ENCODE data around the gene SLC22A1.
"Not testable (repeated sequence)": the region's sequence is repeated elsewhere in the genome, so short reads cannot be mapped to it uniquely, and the experiment has no call there.

Gene SLC22A1

DNA sequence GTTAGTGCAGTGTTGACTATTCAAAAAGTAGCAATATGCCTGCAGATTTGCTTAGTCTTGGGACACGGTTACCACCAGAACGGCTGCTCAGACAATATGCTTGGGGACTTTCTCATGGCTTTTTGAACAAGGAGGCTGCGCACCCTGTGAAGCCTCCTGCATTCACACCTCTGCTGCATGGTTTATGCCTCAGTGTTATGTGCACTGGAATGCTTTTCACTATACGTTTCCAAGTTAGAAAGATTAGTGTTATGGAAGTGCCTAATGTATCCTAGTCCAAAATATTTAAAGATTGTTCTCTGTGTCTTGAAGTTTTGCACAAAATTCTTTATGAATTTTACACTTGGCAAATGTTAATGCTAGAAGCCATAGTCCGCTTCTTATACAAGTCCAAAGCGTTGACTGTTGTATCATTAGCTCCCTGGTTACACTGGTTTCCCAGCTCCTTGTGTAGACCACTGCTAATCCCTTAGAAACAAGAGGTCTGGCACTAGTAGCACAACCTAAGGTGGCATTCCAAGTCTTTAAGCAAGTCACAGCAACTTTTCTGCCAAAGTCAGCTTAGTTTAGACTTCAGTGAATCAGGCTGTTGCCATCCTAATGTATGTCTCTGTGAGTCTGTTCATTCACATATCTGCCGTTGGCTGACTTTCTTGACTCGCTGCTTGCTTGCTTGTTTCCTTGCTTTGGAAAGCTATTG lies 26.3 kb upstream of the SLC22A1 start:
- no peak for DNase-seq

GRCh38 chr6:160101277-160102205 lies 20.1 kb upstream of the SLC22A1 start:
- no peak for DNase-seq

- DNase-seq: no peak
Observed at GRCh38 chr6:160102399-160102798, 19.2 kb upstream of the SLC22A1 start.

DNA sequence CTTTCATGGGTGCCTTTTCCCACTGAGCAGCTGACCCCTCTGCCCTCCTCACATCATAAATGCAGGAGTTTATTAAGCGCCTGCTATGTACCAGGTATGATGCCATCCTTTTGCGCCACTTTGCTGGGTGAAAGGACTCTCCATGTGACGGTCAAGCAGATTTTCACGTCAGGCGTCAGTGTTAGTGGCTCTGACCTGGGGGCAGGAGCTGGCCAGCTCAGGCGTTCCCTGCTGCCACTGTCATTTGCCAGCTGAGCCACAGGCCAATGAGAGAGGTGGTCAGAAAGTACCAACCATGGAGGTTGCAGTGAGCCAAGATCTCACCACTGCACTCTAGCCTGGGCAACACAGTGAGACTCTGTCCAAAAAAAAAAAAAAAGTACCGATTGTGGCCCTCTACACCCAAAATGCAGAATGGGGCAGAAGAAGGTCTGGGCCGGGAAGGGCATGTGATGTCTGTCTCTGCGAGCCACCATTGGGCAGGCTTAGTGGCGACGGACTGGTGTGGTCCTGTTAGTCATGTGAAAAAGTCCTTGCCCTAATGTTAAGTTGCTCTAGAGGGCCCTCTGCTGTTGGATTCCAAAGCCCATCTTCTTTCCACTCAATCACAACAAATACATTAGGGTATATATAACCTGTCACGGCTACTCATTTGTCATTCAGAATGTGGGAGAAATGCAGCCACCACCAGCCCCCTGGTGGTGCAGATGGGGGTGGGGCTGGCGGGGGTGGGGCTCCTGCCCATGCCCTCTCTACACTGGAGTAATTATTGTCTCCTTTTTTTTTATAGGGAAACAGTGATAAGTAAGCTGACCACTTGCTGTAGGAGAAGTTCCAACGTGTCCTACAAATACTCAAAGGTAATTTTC lies 18.4 kb upstream of the SLC22A1 start:
- peak; percentile 15 for DNase-seq

DNA sequence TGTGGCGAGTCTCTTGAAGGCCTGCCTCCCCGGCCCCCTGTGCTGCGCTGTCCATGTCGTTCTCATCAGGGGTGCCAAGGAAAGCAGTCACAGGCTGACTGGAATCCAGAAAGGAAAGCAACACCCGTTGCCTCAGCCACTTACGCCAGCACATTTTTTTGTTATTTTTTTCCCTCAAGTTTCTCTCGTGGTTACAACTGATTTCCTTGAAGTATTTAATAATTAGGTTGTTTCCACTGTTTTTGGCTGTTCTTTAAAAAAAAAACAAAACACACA lies 17.9 kb upstream of the SLC22A1 start:
- no peak for DNase-seq

DNA sequence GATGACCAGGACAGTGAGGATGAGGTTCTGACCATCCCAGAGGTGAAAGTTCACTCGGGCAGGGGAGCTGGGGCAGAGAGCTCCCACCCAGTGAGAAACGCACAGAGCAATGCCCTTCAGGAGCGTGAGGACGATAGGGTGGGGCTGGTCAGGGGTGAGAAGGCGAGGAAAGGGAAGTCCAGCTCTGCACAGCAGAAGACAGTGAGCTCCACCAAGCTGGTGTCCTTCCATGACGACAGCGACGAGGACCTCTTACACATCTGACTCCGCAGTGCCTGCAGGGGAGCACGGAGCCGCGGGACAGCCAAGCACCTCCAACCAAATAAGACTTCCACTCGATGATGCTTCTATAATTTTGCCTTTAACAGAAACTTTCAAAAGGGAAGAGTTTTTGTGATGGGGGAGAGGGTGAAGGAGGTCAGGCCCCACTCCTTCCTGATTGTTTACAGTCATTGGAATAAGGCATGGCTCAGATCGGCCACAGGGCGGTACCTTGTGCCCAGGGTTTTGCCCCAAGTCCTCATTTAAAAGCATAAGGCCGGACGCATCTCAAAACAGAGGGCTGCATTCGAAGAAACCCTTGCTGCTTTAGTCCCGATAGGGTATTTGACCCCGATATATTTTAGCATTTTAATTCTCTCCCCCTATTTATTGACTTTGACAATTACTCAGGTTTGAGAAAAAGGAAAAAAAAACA lies 16.6 kb upstream of the SLC22A1 start:
- no peak for DNase-seq

DNA sequence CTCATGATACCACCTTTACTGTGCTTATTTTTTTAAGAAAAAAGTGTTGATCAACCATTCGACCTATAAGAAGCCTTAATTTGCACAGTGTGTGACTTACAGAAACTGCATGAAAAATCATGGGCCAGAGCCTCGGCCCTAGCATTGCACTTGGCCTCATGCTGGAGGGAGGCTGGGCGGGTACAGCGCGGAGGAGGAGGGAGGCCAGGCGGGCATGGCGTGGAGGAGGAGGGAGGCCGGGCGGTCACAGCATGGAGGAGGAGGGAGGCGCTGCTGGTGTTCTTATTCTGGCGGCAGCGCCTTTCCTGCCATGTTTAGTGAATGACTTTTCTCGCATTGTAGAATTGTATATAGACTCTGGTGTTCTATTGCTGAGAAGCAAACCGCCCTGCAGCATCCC lies 15.6 kb upstream of the SLC22A1 start:
- DNase-seq: no peak

GRCh38 chr6:160106701-160107100 lies 14.9 kb upstream of the SLC22A1 start:
- no peak for DNase-seq

- no peak for DNase-seq
Observed at GRCh38 chr6:160108077-160108476, 13.5 kb upstream of the SLC22A1 start.

GRCh38 chr6:160110586-160111123 lies 11.0 kb upstream of the SLC22A1 start:
- no peak for DNase-seq

DNA sequence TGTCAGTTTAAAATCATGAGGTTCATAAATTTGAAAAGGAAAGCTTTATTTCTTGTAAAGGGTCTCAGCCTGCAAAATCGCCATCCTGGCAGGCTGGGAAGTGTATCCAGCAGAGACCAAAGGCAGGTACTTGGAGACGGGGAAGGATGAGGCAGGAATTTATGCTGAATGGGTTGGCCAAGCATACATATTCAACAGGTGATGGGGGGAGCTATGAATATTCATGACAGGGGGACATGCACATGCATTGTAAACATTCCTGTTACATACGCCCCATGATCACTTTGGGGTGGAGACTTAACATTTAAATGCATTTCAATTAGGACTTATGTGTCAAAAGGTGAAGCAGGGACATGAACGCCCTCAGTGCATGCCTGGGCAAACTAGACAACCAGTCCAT lies 9.8 kb upstream of the SLC22A1 start:
- DNase-seq: no peak

DNA sequence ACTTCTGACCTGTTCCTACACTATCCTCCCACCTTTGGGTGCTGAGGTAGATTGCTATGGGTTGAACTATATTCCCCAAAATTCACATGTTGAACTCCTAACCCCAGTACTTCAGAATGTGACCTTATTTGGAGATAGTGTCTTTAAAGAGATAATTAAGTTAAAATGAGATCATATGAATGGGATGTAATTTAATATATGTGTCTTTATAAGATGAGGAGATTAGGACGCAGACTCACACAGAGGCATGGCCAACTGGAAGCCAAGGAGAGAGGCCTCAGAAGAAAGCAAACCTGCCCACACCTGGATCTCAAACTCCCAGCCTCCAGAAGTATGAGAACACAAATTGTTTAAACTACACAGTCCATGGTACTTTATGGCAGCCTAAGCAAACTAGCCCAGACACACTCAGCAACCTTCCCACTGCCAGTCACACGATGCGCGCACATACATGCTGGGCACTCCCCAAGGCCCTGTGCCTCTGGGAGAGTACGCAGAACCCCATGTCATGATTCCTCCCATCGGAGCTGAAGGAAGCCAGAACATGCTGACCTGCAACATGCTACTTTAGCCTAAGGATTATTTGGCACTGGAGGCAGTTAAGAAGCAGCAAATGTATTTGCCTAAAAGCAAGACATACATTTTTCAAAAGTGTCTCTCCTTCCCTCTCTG lies 8.9 kb upstream of the SLC22A1 start:
- no peak for DNase-seq

GRCh38 chr6:160114536-160114935 lies 7.1 kb upstream of the SLC22A1 start:
- not testable (repeated sequence) for DNase-seq

- no peak for DNase-seq
Observed at GRCh38 chr6:160115421-160115820, 6.2 kb upstream of the SLC22A1 start.

DNA sequence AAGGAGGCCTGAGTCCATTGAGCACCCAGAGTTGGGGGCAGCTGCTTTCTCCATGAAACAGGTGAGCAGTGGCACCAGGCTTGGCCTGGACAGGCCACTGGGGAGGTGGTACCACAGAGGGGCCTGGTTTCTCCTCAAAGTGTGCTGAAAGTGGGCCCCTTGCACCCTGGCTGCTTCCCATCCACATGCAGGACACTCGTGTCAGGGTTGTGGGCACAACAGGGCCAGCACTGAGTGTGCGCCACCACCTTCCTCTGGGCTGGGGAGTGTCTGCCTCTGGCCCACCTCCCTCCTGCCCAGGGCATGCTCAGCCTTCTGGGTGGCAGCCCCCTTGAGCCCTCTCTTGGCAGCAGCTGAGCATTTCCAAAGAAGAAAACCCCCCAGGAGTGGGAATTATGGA lies 5.2 kb upstream of the SLC22A1 start:
- no peak for DNase-seq

DNA sequence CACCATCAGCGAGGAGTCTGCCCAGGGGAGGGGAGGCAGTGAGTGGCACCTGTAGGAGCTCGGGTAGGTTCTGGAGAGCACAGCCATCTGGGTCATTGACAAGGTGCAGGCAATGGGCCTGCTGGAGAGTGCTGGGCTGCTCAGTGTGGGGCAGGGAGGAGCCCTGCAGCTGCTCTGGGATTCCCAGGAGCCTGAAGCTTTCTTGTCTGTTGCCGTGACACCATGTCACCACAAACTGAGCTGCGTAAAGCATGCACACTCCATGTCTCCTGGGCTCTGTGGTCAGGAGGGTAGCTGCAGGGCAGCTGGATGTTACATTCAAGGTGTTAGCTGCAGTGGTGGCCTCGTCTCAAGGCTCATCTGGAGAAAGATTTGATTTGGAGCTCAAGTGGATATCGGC lies 4.5 kb upstream of the SLC22A1 start:
- DNase-seq: no peak

GRCh38 chr6:160118620-160119229 lies 2.9 kb upstream of the SLC22A1 start:
- DNase-seq: no peak

- DNase-seq: no peak
Observed at GRCh38 chr6:160120087-160120486, 1.5 kb upstream of the SLC22A1 start.

DNA sequence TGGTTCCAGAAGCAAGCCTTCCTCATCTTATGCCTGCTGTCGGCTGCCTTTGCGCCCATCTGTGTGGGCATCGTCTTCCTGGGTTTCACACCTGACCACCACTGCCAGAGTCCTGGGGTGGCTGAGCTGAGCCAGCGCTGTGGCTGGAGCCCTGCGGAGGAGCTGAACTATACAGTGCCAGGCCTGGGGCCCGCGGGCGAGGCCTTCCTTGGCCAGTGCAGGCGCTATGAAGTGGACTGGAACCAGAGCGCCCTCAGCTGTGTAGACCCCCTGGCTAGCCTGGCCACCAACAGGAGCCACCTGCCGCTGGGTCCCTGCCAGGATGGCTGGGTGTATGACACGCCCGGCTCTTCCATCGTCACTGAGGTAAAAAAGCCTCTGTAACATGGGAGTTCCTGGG lies 366 bp downstream of the SLC22A1 start:
- no peak for DNase-seq

DNA sequence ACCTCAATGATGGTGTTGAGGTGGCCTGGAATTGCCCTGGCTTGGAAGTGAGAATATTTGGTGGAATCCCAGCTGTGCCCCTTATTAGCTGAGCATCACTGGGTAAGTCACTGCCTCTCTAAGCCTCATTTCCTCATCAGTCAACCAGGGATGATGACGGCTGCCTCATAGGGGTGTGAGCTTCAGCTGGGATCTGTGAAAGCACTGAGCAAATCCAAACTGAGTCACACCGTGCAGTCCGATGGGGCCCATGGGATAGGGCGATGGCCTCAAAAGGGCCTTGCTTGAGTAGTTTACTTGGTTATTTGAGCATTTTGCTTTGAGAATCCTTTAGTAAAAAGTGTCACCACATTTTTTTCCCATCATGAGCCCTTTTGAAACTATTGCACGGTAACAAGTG lies 1.1 kb downstream of the SLC22A1 start:
- DNase-seq: no peak

- DNase-seq: no peak
Observed at GRCh38 chr6:160124007-160124406, 2.4 kb downstream of the SLC22A1 start.

- DNase-seq: no peak
Observed at GRCh38 chr6:160124605-160125004, 3.0 kb downstream of the SLC22A1 start.

Measured in NCI-H146 (cell line).